Measurements from ENCODE around the gene BRICD5. TPM values are rescaled to one million over a fixed set of nuclear protein-coding genes. Genes with fewer than 3 reads are reported as not detected.

The BRICD5 gene
- total RNA-seq, 2 donors from 2014 or later: 6.2 to 23.7 TPM

- Mint-ChIP-seq H3K4me3 (no peak overlapping the region), H3K27ac (no peak overlapping the region), H3K36me3 (no peaks in the 10 kb centered on the region), H3K4me1 (ENCODE audit: low read depth in 2 of 2) (peaks cover 0 to 3% of the 10 kb centered on the region in 2 donors), H3K9me3 (no peaks in the 10 kb centered on the region), H3K27me3 (no peaks in the 10 kb centered on the region)
- ATAC-seq (no peak), DNase-seq (ENCODE audit: low spot score) (no peak)
Observed at GRCh38 chr16:2173366-2173765, 37.3 kb downstream of the BRICD5 start.

GRCh38 chr16:2172688-2173335 lies 37.9 kb downstream of the BRICD5 start:
- no peak overlapping the region for H3K27ac Mint-ChIP-seq
- no peaks in the 10 kb centered on the region for H3K9me3 Mint-ChIP-seq
- H3K4me1 Mint-ChIP-seq (ENCODE audit: low read depth in 2 of 2): peaks cover 0 to 3% of the 10 kb centered on the region in 2 donors
- no peak for DNase-seq (ENCODE audit: low spot score)
- no peak for ATAC-seq
- H3K27me3 Mint-ChIP-seq: no peaks in the 10 kb centered on the region
- no peaks in the 10 kb centered on the region for H3K36me3 Mint-ChIP-seq
- no peak overlapping the region for H3K4me3 Mint-ChIP-seq

GRCh38 chr16:2171601-2172178 lies 39.0 kb downstream of the BRICD5 start:
- Mint-ChIP-seq H3K27me3 (no peaks in the 10 kb centered on the region), H3K9me3 (no peaks in the 10 kb centered on the region), H3K4me3 (no peak overlapping the region), H3K27ac (no peak overlapping the region), H3K36me3 (no peaks in the 10 kb centered on the region), H3K4me1 (ENCODE audit: low read depth in 2 of 2) (no peaks in the 10 kb centered on the region)
- ATAC-seq (no peak), DNase-seq (ENCODE audit: low spot score) (no peak)

- Mint-ChIP-seq H3K27me3 (no peaks in the 10 kb centered on the region), H3K36me3 (no peaks in the 10 kb centered on the region), H3K9me3 (no peaks in the 10 kb centered on the region), H3K4me1 (ENCODE audit: low read depth in 2 of 2) (no peaks in the 10 kb centered on the region), H3K27ac (no peak overlapping the region), H3K4me3 (no peak overlapping the region)
- DNase-seq (ENCODE audit: low spot score) (no peak), ATAC-seq (no peak)
Observed at GRCh38 chr16:2170587-2171435, 39.9 kb downstream of the BRICD5 start.

GRCh38 chr16:2170080-2170479 lies 40.6 kb downstream of the BRICD5 start:
- ATAC-seq: no peak

GRCh38 chr16:2167068-2167638 lies 43.5 kb downstream of the BRICD5 start:
- no peak overlapping the region for H3K27ac Mint-ChIP-seq

More at GRCh38 chr16:2170080-2170479, 40.6 kb downstream of the BRICD5 start:
- H3K27me3 Mint-ChIP-seq: no peaks in the 10 kb centered on the region
- no peak overlapping the region for H3K27ac Mint-ChIP-seq
- no peak overlapping the region for H3K4me3 Mint-ChIP-seq
- DNase-seq (ENCODE audit: low spot score): no peak
- no peaks in the 10 kb centered on the region for H3K36me3 Mint-ChIP-seq
- H3K9me3 Mint-ChIP-seq: no peaks in the 10 kb centered on the region
- H3K4me1 Mint-ChIP-seq (ENCODE audit: low read depth in 2 of 2): no peaks in the 10 kb centered on the region

GRCh38 chr16:2166263-2167067 lies 44.2 kb downstream of the BRICD5 start:
- H3K36me3 Mint-ChIP-seq: no peaks in the 10 kb centered on the region
- ATAC-seq (no peak), DNase-seq (ENCODE audit: low spot score) (no peak)
- H3K27me3 Mint-ChIP-seq: no peaks in the 10 kb centered on the region
- peaks cover 0 to 6% of the 10 kb centered on the region in 2 donors for H3K4me1 Mint-ChIP-seq (ENCODE audit: low read depth in 2 of 2)
- H3K27ac Mint-ChIP-seq: no peak overlapping the region
- no peak overlapping the region for H3K4me3 Mint-ChIP-seq
- no peaks in the 10 kb centered on the region for H3K9me3 Mint-ChIP-seq

More at GRCh38 chr16:2167068-2167638, 43.5 kb downstream of the BRICD5 start:
- H3K36me3 Mint-ChIP-seq: no peaks in the 10 kb centered on the region
- H3K27me3 Mint-ChIP-seq: no peaks in the 10 kb centered on the region
- DNase-seq (ENCODE audit: low spot score): no peak
- no peak overlapping the region for H3K4me3 Mint-ChIP-seq
- no peaks in the 10 kb centered on the region for H3K9me3 Mint-ChIP-seq
- H3K4me1 Mint-ChIP-seq (ENCODE audit: low read depth in 2 of 2): peaks cover 0 to 3% of the 10 kb centered on the region in 2 donors
- no peak for ATAC-seq

- H3K4me1 Mint-ChIP-seq (ENCODE audit: low read depth in 2 of 2): peaks cover 0 to 6% of the 10 kb centered on the region in 2 donors
- no peaks in the 10 kb centered on the region for H3K9me3 Mint-ChIP-seq
- no peak for ATAC-seq
- no peak overlapping the region for H3K27ac Mint-ChIP-seq
- no peaks in the 10 kb centered on the region for H3K36me3 Mint-ChIP-seq
- H3K27me3 Mint-ChIP-seq: no peaks in the 10 kb centered on the region
- no peak for DNase-seq (ENCODE audit: low spot score)
- H3K4me3 Mint-ChIP-seq: no peak overlapping the region
Observed at GRCh38 chr16:2165861-2166260, 44.8 kb downstream of the BRICD5 start.

GRCh38 chr16:2163211-2163881 lies 47.3 kb downstream of the BRICD5 start:
- H3K27me3 Mint-ChIP-seq: no peaks in the 10 kb centered on the region
- H3K4me1 Mint-ChIP-seq (ENCODE audit: low read depth in 2 of 2): peaks cover 0 to 6% of the 10 kb centered on the region in 2 donors
- H3K27ac Mint-ChIP-seq: no peak overlapping the region
- no peaks in the 10 kb centered on the region for H3K9me3 Mint-ChIP-seq
- ATAC-seq: no peak
- DNase-seq (ENCODE audit: low spot score): no peak
- H3K4me3 Mint-ChIP-seq: no peak overlapping the region
- H3K36me3 Mint-ChIP-seq: no peaks in the 10 kb centered on the region

- H3K4me1 Mint-ChIP-seq (ENCODE audit: low read depth in 2 of 2): peaks cover 4 to 10% of the 10 kb centered on the region in 2 donors
- no peak for DNase-seq (ENCODE audit: low spot score)
- H3K27ac Mint-ChIP-seq: no peak overlapping the region
- H3K4me3 Mint-ChIP-seq: no peak overlapping the region
- no peaks in the 10 kb centered on the region for H3K27me3 Mint-ChIP-seq
- H3K36me3 Mint-ChIP-seq: no peaks in the 10 kb centered on the region
- H3K9me3 Mint-ChIP-seq: no peaks in the 10 kb centered on the region
- no peak for ATAC-seq
Observed at GRCh38 chr16:2162676-2163118, 48.0 kb downstream of the BRICD5 start.

- Mint-ChIP-seq H3K27ac (no peak overlapping the region), H3K4me3 (no peak overlapping the region), H3K4me1 (ENCODE audit: low read depth in 2 of 2) (peaks cover 12 to 15% of the 10 kb centered on the region in 2 donors), H3K36me3 (no peaks in the 10 kb centered on the region), H3K27me3 (no peaks in the 10 kb centered on the region), H3K9me3 (no peaks in the 10 kb centered on the region)
- ATAC-seq: peak in 1 of 2 donors; percentile 3
- DNase-seq (ENCODE audit: low spot score): no peak
Observed at GRCh38 chr16:2161911-2162310, 48.8 kb downstream of the BRICD5 start.

- no peak for ATAC-seq
- Mint-ChIP-seq H3K9me3 (no peaks in the 10 kb centered on the region), H3K4me1 (ENCODE audit: low read depth in 2 of 2) (peaks cover 21 to 22% of the 10 kb centered on the region in 2 donors), H3K27ac (no peak overlapping the region), H3K4me3 (no peak overlapping the region), H3K36me3 (no peaks in the 10 kb centered on the region), H3K27me3 (no peaks in the 10 kb centered on the region)
- DNase-seq (ENCODE audit: low spot score): no peak
Observed at GRCh38 chr16:2160915-2161551, 49.6 kb downstream of the BRICD5 start.

Data from natural killer cell treated with Interleukin-12 subunit alpha and Interleukin-12 subunit beta and Interleukin-15 and Interleukin-18, amount 100 ng/mL, for 72 hours (primary cell).